ENCODE results near the gene PRDM2.

The PRDM2 gene

DNA sequence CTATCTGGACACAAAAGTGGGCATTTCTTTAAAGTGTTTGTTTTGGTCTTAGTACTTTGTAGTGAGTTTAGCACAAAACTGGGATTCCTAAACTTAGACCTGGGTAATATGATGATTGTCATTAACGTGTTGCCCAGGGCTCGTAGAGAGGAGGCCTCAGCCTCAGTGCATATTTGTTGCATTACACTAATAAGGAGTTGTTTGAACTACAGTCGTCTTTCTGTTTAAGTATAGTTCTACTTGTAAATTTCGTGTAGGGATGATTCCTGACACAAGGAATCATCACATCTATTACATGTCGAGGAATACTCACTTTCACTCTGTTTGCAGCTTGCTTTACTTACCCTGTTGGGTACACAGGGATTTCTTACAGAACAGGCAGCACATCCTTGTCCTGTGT, 85.0 kb downstream of the PRDM2 start:
- intact Hi-C loops (cut with DNase I) = no loop called here
- no peak for DNase-seq

DNA sequence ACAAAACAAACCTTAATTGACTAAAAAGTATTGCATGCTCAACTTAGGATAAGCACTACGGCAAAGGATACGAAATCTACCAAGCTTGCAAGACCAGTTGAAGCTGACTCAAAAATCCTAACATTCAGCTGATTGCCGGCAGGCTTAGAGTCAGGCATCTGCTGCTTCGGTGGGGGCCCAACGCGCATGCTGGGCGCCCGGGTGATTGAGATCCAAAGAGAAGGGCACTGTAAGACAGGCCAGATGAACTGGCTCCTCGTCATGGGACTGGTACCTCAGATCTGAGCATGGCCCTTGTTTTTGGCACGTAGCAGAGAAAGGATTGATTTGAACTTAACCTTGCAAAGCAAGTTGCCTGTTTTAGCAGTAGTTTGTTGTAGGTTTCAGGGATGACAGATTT, 86.6 kb downstream of the PRDM2 start:
- peak in 1 of 10 donors; percentile 89 for DNase-seq
- intact Hi-C loops (cut with DNase I) = no loop called here

DNA sequence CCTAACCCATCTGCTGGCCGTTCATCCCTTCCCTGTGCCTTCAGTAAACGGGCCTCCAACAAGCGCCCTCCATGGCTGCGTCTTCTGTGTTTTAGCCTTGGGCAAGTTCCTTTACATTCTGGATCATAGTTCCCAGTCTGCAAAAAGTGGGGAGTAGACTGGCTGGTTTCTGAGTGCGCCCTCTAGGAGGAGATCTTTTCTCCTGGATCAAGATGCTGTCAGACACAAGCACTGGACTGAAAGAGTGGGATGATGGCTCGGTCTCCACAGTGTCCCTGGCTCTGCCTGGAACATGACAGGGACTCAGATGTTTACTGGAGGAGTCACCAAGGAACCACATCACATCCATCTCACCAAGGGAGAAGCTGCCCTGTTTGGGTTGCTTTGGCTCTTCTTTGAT, 88.8 kb downstream of the PRDM2 start:
- intact Hi-C loops (cut with DNase I) = no loop called here
- peak in 1 of 10 donors; percentile 86 for DNase-seq

DNA sequence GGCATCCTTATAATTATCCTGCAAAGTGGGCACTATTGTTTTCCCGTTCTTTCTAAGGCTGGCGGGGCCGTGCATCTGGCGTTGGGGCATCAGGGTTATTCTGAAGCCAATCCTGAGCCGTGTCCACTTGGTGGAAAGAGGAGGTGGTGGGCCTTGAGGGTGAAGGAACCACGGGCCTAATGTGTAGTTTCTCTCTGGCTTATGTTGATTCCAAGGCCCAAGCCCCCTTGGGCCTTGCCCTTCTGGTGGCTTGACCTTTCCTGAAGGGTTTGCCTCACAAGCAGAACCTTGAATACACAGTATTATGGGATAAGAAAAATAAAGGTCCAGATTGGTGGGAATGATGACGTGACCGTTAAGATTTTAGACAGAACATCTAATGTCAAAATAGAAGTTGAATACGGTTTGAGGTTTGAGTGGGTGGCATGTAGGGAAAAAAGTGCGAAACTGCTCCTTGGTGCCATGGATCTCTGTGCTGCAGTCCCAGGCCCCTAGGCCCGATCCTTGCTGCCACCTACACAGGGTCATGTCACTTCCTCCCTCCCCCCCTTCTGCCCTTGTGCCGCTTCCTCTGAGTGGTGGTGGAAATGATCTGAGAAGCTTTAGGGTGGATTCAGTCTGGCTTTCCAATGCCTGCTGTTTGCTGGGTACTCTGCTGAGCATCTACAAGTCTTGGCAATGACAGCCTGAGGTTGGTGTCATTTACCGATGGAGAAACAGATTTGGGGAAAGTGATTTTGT, 90.5 kb downstream of the PRDM2 start:
- intact Hi-C loops (cut with DNase I) = no loop called here
- no peak for DNase-seq

DNA sequence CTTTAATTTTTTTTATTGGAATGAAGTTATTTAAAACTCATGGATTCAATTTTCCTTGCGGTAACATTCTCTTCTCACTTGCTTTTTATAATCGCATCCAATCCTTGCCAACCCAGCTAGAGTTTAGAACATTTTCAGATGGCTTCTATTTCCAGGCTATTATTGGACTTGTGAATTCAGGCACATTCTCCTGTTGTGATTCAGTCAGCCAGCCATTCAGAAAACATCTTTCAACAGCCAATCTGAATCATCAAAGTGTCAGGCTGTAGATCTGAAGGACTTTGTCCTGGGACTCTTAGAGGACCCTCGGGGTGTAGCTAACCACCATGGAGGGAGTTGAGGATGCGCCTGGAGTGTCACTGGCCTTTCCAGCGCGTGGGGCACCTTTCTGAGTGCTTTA, 92.4 kb downstream of the PRDM2 start:
- no peak for DNase-seq
- intact Hi-C loops (cut with DNase I) = no loop called here

DNA sequence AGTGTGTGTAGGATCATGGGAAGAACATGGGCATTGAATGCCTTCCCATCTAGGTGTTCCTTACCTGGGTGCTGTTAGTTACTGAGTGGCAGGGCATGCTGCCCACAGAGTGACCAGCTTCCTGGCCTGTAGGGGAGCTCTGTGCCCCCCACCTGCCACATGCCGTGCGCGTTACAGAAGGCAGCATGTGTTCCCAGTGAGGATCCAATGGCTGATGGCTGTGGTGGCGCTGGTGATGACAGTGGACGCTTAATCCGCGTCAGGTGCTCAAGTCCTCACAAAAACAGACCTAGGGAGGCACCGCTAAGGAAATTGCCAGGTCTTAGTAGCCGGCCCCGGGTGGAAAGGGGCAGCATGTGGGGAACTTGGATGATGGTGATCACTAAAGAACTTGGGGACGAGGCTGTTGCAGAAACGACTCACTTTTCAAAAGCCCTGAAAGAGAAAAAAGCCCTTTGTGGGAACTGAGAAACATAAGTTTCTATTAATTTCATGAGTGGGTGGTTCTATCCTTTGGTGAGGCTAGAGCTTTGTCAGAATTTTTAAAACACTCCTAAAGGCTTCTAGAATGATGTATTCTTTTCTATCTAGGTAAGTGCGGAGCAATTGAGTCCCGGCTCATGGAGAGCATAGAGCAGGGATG, 93.2 kb downstream of the PRDM2 start:
- DNase-seq = no peak
- intact Hi-C loops (cut with DNase I) = no loop called here

DNA sequence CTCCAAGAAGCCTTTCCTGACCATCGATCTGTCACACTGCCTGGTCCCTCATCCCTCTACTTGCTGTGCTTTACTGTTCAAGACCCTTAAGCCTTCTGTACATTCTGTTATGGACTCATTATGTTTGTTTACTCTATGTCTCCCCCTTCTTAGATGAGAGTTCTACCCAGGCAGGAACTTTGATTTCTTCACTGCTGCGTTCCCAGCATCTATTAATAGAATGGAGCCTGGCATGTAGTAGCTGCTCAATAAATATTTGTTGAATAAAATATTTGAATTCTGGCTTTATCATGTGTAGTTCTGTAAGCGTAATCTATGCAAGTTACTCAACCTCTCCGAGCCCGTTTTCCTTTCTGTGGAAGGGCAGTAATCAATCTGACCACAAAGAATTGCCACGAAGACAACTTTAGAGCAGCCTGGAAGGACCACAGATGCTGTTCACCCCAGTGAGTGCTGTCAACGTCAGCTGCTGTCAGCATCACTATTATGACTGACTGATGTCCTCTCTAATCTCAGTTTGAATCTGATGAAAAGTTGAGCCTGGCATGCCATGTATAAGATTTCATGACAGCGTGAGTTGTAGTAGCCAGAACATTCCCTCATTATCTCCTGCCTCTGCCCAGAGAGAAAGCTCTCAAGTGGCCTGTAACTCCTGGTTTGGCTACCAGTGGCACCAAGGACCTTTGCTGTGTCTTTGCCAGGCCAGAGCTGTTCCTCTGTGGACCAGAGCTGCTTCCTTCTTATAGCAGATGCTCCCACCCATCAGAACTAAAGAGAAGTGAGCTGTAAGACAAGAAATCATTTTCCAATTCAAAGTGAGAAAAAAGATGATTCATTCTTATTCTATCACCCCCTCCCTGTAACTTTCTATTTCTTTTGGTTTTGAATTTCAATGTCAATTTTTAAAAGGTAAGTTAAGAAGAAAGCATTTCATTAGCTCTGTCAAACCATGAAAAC, 94.5 kb downstream of the PRDM2 start:
- intact Hi-C loops (cut with DNase I) = no loop called here
- no peak for DNase-seq

DNA sequence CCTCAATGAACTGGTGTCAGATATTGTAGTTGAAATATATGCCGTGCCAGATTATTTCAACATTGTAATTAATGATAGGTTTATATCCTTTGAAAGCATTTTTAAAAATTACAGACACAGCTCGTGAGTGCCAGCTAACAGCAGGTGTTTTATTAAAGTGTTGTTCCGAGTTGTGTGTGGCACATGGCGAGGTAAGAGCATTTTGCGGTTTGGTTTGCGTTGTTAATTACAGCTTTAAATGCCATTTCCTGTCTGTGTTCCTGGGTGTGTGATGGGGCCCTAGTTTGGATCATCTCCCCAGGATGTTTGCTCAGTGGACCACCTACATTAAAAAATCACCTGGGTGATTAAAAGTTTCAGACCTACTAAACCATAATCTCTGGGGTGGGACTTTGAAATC, 97.4 kb downstream of the PRDM2 start:
- intact Hi-C loops (cut with DNase I) = no loop called here
- no peak for DNase-seq

DNA sequence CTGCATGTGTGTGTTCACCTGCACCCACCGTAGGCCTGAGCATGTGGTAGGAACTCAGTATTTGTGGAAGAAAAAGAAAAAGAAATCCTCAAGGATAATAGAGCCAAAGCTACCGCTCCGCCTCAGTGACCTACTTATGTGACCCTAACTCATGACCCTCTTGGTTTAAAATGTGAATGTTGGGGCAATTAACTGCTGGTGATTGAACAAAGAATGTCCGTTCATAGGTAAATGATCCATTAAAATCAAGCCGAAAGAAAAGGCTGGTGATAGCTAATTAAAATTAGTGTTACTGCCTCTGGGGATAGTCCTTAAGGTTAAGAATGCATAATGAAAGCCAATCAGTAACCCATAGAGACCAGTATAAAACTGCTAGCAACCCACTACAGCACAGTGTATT, 98.1 kb downstream of the PRDM2 start:
- intact Hi-C loops (cut with DNase I) = no loop called here
- DNase-seq = no peak

DNA sequence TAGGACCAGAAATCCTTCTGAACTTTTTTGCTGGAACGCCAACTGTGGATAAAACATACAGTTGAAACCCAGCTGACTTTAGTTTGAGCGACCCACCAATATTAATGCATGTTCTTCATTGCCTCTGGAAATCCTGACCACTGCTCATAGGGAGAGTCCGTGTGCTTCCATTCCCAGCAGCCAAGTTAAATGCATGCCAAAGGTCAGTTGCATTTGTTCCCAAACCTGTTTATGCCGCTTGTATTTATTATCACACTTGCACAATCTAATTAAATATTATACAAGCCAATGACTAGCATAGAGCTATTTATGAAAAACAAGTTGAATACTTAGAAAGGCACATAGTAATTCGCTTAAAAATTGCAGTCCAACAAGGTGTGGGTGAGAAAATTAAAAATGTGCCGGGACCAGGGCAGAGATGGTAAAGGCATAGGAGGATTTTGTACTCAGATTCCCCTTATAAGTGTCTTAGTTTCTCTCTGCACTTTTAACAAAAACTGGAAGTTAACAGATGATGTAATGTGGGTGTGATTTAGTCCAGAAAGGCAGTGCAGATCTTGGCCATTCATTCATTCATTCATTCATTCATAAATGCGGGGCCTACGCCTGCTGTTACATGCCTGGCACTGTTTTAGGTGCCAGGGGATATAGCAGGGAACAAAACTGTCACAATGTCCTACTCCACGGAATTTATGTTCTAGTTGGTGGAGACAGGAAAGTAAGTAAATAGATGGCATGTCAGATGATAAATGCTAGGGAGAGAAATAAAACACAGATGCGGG, 99.7 kb downstream of the PRDM2 start:
- DNase-seq = no peak
- intact Hi-C loops (cut with DNase I) = no loop called here

DNA sequence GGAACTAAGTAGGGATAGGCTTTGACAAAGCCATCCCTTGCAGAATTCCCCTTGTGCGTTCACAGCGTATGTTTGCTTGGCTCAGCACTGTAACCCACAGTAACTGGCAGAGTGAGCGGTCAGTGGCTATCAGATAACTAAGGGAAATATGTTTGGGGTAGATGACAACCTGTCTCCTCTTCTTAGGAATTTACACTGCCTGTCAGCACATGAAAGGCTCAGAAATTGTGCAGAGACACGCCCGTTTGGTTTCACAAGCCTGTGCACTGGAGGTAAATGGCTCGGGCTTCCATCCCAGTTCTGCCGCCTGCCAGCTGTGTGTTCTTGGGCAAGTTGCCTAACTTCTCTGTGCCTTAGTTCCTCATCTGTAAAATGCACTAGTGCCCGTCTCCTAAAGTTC, 101.2 kb downstream of the PRDM2 start:
- DNase-seq = peak in 1 of 10 donors; percentile 72
- intact Hi-C loops (cut with DNase I) = no loop called here

DNA sequence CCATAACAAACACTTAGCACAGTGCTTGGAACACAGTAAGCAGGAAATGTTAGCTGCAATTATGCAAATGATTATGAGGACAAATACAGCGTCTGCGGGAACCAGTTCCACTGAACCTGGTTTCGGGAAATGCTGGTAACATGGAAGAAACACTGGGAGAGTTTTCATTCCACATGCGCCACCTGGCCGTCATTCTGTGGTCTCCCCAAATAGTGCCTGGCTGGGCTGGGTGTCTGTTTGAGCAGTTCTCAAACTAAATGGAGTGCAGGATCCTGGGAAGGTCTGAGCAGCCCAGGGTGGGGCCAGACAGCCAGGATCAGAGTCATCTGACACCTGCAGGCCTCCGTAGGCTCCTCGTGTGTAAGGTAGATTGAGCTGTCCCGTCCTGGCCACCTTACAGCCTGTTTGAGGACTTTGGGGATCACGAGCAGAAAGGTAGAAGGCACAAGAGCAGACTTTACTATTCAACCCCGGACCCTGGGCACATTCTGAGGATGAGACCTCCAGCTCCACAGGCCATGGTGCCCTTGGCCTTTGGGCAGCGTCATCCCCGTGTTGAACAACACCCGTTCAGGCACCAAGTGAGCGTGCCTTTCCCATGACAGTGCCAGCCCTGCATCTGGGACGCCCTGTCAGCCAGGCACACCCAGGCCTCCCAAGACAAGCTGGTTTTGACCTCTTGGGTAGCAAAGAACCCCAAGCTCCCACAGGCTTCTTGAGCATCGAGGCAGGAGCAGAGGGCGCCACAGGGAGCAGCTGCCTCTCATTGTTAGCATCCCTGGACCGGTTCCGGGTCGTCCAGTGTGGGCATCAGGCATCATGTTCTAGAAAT, 101.9 kb downstream of the PRDM2 start:
- DNase-seq = peak in 1 of 10 donors; percentile 88
- intact Hi-C loops (cut with DNase I) = no loop called here

DNA sequence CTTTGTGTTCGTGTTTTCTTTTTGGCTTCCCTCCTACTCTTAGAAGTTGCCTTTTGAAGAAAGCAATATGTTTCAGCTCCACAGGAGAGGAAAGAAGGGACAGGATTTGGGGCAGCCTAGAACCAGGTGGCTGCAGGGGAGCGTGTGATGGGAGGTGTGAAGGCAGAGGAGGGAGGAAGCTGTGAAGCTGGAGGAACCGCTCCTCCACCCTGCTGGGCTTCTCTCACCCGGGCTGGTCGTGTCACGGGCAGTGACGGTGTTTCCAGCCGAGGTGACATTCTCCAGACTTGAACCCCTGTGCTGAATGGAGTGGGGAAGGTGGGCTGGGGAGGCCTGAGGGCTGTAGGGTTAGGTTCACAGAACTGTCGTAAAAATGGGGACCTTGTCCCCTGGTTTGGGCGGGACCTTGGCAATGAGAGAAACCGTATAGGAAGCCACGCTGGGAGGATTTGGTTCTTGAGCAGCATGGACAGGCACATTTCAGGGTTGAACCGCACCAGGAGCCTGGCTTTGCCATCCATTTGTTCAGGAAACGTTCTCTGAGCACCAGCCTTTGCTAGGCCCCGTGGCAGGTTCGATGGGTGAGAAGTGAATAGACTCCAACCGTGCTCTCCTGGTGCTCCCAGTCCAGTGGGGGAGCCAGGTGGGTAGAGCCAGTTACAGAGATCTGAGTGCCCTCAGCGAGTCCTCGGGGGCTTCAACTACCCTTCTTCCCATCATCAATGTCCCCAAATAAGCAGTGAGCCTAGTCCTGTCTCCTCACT, 103.0 kb downstream of the PRDM2 start:
- intact Hi-C loops (cut with DNase I) = no loop called here

DNA sequence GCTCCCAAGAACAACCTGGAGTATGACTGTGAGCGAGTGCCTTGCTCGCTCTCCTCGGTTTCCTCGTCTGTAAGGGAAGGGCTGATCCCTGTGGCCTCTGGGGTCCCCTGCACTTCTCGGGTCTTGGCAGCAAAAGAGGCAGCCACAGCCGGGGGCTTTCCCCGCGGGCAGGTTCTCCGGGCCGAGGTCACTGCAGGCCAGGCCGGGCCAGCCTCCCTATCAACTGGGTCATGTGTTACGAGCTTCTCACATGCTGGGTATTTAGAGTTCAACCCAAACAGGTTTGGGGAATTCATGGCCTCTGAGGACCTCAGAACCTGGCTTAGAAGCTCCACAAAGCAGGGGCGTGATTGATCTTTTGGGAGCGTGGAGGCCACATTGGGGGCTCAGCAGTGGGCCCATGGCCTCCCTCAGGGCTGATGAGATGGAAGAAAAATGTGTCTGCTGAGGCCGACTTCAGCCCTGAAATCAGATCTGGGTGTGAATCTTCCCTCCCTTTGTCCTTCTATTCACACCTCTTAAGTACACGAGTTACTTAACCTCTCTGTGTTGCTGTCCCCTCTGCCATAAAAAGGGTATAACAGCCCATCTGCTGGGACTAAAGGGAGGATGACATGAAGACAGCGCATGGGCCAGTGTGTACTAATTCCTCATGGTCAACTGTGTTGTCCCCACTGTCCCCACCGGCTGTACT, 103.7 kb downstream of the PRDM2 start:
- intact Hi-C loops (cut with DNase I) = no loop called here

More for the DNA sequence above, 103.0 kb downstream of the PRDM2 start:
- peak in 3 of 10 donors; percentile 53 to 90 (median 83) for DNase-seq

DNA sequence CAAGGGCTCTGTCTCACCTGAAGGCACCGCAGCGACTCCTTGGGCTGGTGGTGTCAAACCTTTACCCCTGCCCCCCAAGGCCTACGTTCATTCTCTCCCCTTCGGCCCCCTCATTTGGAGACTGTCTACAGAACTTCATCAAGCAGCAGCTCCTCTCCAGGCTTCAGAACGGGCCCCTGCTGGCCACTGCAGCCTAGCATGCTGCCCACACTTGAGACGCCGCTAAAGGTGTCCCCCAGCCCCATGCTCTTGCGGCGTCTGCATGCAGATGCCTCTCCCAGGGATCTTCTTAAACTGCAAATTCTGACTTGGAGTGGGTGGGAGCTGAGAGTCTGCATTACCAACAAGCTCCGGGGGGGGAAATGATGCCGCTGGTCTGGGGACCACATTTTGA, 104.2 kb downstream of the PRDM2 start:
- peak in 1 of 10 donors; percentile 66 for DNase-seq
- intact Hi-C loops (cut with DNase I) = no loop called here

More for the DNA sequence above, 103.7 kb downstream of the PRDM2 start:
- peak in 1 of 10 donors; percentile 73 for DNase-seq

DNA sequence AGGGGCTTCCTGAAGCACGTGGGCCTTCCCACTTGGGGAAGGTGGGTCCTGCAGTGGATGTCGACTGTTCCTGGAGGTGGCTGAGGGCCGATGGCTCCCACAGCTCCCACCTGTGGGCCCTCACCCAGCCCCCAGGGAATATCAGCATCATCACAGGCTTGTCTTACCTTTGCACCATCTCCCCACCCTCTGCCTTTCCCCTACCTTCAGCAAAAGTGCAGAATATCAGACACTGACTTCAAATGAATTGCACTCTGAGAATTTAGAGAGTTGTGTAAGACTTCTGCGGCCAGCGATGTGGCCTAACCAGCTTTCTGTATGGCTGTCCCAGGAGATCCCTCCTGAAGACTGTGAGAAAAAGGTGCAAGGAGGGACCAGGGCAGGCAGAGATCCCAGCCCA, 105.4 kb downstream of the PRDM2 start:
- DNase-seq = peak in 1 of 10 donors; percentile 79
- intact Hi-C loops (cut with DNase I) = loop anchor here (5.0 kb wide), 2 partner anchors 48 to 138 kb away; no protein-coding TSS in a partner anchor

DNA sequence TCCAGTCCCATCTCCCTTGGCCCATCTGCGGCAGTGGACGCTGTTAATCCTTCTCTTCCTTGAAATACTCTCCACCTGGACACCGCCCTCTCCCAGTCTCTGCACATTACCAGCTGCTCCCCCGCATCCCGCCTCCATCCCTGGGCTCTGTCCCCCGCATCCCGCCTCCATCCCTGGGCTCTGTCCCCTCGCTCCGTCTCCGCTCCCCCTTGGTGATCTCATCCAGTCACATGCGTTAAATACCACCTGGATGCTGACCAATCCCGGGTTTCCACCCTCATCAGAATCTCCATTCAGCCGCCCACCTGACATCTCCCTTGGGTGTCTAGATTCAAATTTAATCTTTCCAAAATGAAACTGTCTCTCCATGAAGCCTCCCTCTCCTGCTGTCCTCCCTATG, 106.1 kb downstream of the PRDM2 start:
- intact Hi-C loops (cut with DNase I) = loop anchor here (5.0 kb wide), 2 partner anchors 49 to 139 kb away; no protein-coding TSS in a partner anchor
- peak in 1 of 10 donors; percentile 81 for DNase-seq

DNA sequence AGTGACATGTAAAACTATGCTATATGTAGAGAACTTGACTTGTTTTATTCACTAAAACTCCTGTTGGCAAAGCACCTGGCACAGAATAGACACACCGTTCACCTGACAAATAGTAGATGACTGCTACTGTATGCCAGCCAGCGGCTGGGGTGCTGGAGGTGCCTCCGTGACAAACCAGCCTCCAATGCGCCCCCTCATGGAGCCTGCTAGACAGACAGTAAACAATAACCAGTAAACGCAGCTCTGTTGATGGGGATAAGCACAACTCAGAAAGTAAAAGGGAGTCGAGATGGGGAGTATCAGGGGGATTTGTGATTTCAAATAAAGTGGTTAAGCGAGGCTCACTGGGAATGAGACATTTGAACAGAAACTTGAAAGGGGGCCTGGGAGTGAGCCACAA, 107.2 kb downstream of the PRDM2 start:
- intact Hi-C loops (cut with DNase I) = loop anchor here (5.0 kb wide), 2 partner anchors 50 to 140 kb away; no protein-coding TSS in a partner anchor

More for the DNA sequence above, 107.2 kb downstream of the PRDM2 start:
- DNase-seq = peak in 2 of 10 donors; percentile 57 to 88
